Astrocyte (in vitro differentiated cells and primary cell): ENCODE data around the gene TMEM232. TPM values are rescaled to one million over a fixed set of nuclear protein-coding genes. Genes with fewer than 3 reads are reported as not detected.

Source experiments
- DNase-seq: peaks from one replicate; pipeline ENCODE4 v3.0.0-alpha.2; 2010; ENCODE audit warnings: low read depth
- FAIRE-seq: peaks from 2 replicates; lab custom pipeline; 2011; peaks lifted over from hg19 to GRCh38; lab: Jason Lieb, UNC
- H2AFZ ChIP-seq: 2 replicates; pipeline ENCODE4 v1.6.0; 2012; ENCODE audit warnings: low read depth, low read length, inconsistent platforms
- H3K27ac ChIP-seq: 2 replicates; pipeline ENCODE4 v1.5.1; 2011; ENCODE audit warnings: low read depth, low read length, inconsistent platforms
- H3K27me3 ChIP-seq: 2 replicates; pipeline ENCODE4 v1.6.0; 2011; ENCODE audit warnings: low read length, inconsistent platforms; ENCODE audit not compliant: insufficient read depth
- H3K36me3 ChIP-seq: 2 replicates; pipeline ENCODE4 v1.5.1; 2011; ENCODE audit warnings: low read length, inconsistent platforms; ENCODE audit not compliant: insufficient read depth
- H3K4me1 ChIP-seq: 2 replicates; pipeline ENCODE4 v1.5.1; 2011; ENCODE audit warnings: low read length, inconsistent platforms; ENCODE audit not compliant: insufficient read depth
- H3K4me2 ChIP-seq: 2 replicates; pipeline ENCODE4 v1.6.0; 2012; ENCODE audit warnings: low read length, inconsistent platforms
- H3K4me3 ChIP-seq: 2 replicates; pipeline ENCODE4 v1.5.1; 2011; ENCODE audit warnings: low read depth, mild to moderate bottlenecking, low read length, inconsistent platforms; ENCODE audit not compliant: insufficient read depth
- H3K79me2 ChIP-seq: 2 replicates; pipeline ENCODE4 v1.6.0; 2012; ENCODE audit warnings: mild to moderate bottlenecking, low read length, inconsistent platforms; ENCODE audit not compliant: insufficient read depth
- H3K9ac ChIP-seq: 2 replicates; pipeline ENCODE4 v1.6.0; 2012; ENCODE audit warnings: mild to moderate bottlenecking, low read length, inconsistent platforms
- H3K9me3 ChIP-seq: 2 replicates; pipeline ENCODE4 v1.5.1; 2012; ENCODE audit warnings: low read depth, mild to moderate bottlenecking, low read length, inconsistent platforms; ENCODE audit not compliant: insufficient read depth
- H4K20me1 ChIP-seq: 2 replicates; pipeline ENCODE4 v1.6.0; 2012; ENCODE audit warnings: low read length, inconsistent platforms; ENCODE audit not compliant: insufficient read depth
- H3K27ac Mint-ChIP-seq: one replicate; pipeline ENCODE4 v1.8.0; 2021; ENCODE audit warnings: mild to moderate bottlenecking, mixed read lengths; ENCODE audit not compliant: unreplicated experiment
- H3K27me3 Mint-ChIP-seq: one replicate; pipeline ENCODE4 v1.8.0; 2021; ENCODE audit warnings: low read depth, mixed read lengths; ENCODE audit not compliant: unreplicated experiment
- H3K36me3 Mint-ChIP-seq: one replicate; pipeline ENCODE4 v1.8.0; 2021; ENCODE audit warnings: low read depth, mixed read lengths; ENCODE audit not compliant: unreplicated experiment
- H3K4me1 Mint-ChIP-seq: one replicate; pipeline ENCODE4 v1.8.0; 2021; ENCODE audit warnings: low read depth, mixed read lengths; ENCODE audit not compliant: unreplicated experiment
- H3K4me3 Mint-ChIP-seq: one replicate; pipeline ENCODE4 v1.8.0; 2021; ENCODE audit warnings: mild to moderate bottlenecking, moderate library complexity, mixed read lengths; ENCODE audit not compliant: unreplicated experiment
- H3K9me3 Mint-ChIP-seq: one replicate; pipeline ENCODE4 v1.8.0; 2021; ENCODE audit warnings: mild to moderate bottlenecking, mixed read lengths; ENCODE audit not compliant: unreplicated experiment
- CTCF ChIP-seq: IDR thresholded peaks from 2 replicates; pipeline ENCODE4 v1.5.1; 2011; ENCODE audit warnings: low read depth, mild to moderate bottlenecking, inconsistent platforms, low read length, moderate library complexity; ENCODE audit not compliant: insufficient read depth
- EZH2 ChIP-seq: IDR thresholded peaks from 2 replicates; pipeline ENCODE4 v1.6.1; 2012; ENCODE audit warnings: mild to moderate bottlenecking, low read length, inconsistent platforms; ENCODE audit not compliant: insufficient read depth
- total RNA-seq: library from RNA; stranded (reverse); gene quantifications from 2 replicates; pipeline ENCODE4 v1.2.1, GENCODE V29; 2021

Gene TMEM232
- total RNA-seq, 1 donor from 2014 or later: 1.4 TPM

- DNase-seq: peak; percentile 89
- H4K20me1 ChIP-seq: no peaks in the 10 kb centered on the region
- H3K4me2 ChIP-seq: peak overlapping the region; percentile 40
- no peaks in the 10 kb centered on the region for H3K79me2 ChIP-seq
- TF ChIP-seq CTCF (no peak), EZH2 (no peak)
- H3K27me3 ChIP-seq: no peaks in the 10 kb centered on the region
- no peaks in the 10 kb centered on the region for H3K27me3 Mint-ChIP-seq
- H3K4me3 Mint-ChIP-seq: no peak overlapping the region
- peak overlapping the region; percentile 96 for H3K27ac Mint-ChIP-seq
- FAIRE-seq: peak; percentile 91
- no peak overlapping the region for H3K27ac ChIP-seq
- H3K9me3 ChIP-seq: no peaks in the 10 kb centered on the region
- no peak overlapping the region for H2AFZ ChIP-seq
- peaks cover 35% of the 10 kb centered on the region for H3K4me1 Mint-ChIP-seq
- H3K9ac ChIP-seq: no peak overlapping the region
- H3K4me1 ChIP-seq: peaks cover 17% of the 10 kb centered on the region
- peaks cover 1% of the 10 kb centered on the region for H3K36me3 Mint-ChIP-seq
- H3K9me3 Mint-ChIP-seq: no peaks in the 10 kb centered on the region
- no peak overlapping the region for H3K4me3 ChIP-seq
- H3K36me3 ChIP-seq: no peaks in the 10 kb centered on the region
Measured at GRCh38 chr5:110386782-110387181, 339.7 kb downstream of the TMEM232 start.

GRCh38 chr5:110383231-110383630 lies 343.2 kb downstream of the TMEM232 start:
- no peak for TF ChIP-seq CTCF
- TF ChIP-seq EZH2: no peak
- Mint-ChIP-seq H3K36me3 (peaks cover 1% of the 10 kb centered on the region), H3K9me3 (no peaks in the 10 kb centered on the region), H3K27me3 (no peaks in the 10 kb centered on the region), H3K27ac (no peak overlapping the region), H3K4me1 (peaks cover 40% of the 10 kb centered on the region), H3K4me3 (no peak overlapping the region)
- Histone ChIP-seq H3K4me3 (no peak overlapping the region), H3K4me1 (peaks cover 20% of the 10 kb centered on the region), H3K9me3 (no peaks in the 10 kb centered on the region), H3K27ac (no peak overlapping the region), H3K79me2 (no peaks in the 10 kb centered on the region), H3K4me2 (no peak overlapping the region), H3K36me3 (no peaks in the 10 kb centered on the region), H3K27me3 (no peaks in the 10 kb centered on the region), H2AFZ (no peak overlapping the region), H3K9ac (no peak overlapping the region), H4K20me1 (no peaks in the 10 kb centered on the region)
- FAIRE-seq: no peak
- no peak for DNase-seq

GRCh38 chr5:110377943-110378342 lies 348.5 kb downstream of the TMEM232 start:
- H3K36me3 Mint-ChIP-seq: no peaks in the 10 kb centered on the region
- Histone ChIP-seq H3K4me3 (no peak overlapping the region), H4K20me1 (no peaks in the 10 kb centered on the region), H3K79me2 (no peaks in the 10 kb centered on the region), H3K9me3 (no peaks in the 10 kb centered on the region), H3K27ac (peak overlapping the region; percentile 67), H3K27me3 (no peaks in the 10 kb centered on the region), H3K36me3 (no peaks in the 10 kb centered on the region), H3K4me1 (peaks cover 18% of the 10 kb centered on the region), H3K4me2 (peak overlapping the region; percentile 68), H3K9ac (peak overlapping the region; percentile 51), H2AFZ (peak overlapping the region; percentile 29)
- H3K27me3 Mint-ChIP-seq: no peaks in the 10 kb centered on the region
- DNase-seq: peak; percentile 93
- H3K9me3 Mint-ChIP-seq: no peaks in the 10 kb centered on the region
- peaks cover 28% of the 10 kb centered on the region for H3K4me1 Mint-ChIP-seq
- TF ChIP-seq CTCF (no peak), EZH2 (no peak)
- FAIRE-seq: peak; percentile 90
- peak overlapping the region; percentile 78 for H3K27ac Mint-ChIP-seq
- no peak overlapping the region for H3K4me3 Mint-ChIP-seq
